ENCODE measurements around the gene N4BP2L2. TPM values are rescaled to one million over a fixed set of nuclear protein-coding genes. Genes with fewer than 3 reads are reported as not detected.

Gene N4BP2L2
- total and polyA plus RNA-seq, 8 donors: 25.5 to 232 (median 123) TPM

DNA sequence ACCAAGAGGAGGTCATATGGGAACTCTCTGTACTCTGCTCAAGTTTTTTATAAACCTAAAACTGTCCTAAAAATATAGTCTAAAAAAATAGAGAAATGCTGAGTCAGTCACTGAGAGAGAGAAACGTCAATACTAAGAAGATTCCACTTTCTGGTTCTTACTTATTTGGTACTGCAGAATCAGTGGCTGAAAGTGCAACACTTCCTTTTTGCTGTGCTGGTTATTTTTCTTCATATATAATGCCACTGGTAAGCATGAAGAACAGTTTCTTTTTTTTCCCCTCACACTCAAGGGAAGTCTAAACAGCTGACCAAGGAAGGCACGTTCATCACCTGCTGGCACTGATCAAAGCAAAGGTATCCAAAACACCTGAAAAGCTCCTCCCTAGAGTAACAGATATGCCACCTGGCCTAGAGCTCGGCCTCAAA is 66.4 kb downstream of the N4BP2L2 start:
- DNase-seq: no peak
- intact Hi-C loops (cut with DNase I; ENCODE audit: low total_unique reads): no loop called here
- H3K4me1 ChIP-seq: peaks cover 0 to 7% (median 0%) of the 10 kb centered on the region in 4 donors
- WGBS, 5 donors: 54 to 63% (median 63%) methylated on average over 3 of the region's 3 CpGs
- H3K27me3 ChIP-seq: no peaks in the 10 kb centered on the region
- H3K4me3 ChIP-seq: no peak overlapping the region
- TF ChIP-seq POLR2AphosphoS5 (IDR thresholded peaks at IDR 0.05) (no peak), EP300 (IDR thresholded peaks at IDR 0.05) (no peak), POLR2A (IDR thresholded peaks at IDR 0.05) (no peak)
- TF ChIP-seq, protein P1, sequence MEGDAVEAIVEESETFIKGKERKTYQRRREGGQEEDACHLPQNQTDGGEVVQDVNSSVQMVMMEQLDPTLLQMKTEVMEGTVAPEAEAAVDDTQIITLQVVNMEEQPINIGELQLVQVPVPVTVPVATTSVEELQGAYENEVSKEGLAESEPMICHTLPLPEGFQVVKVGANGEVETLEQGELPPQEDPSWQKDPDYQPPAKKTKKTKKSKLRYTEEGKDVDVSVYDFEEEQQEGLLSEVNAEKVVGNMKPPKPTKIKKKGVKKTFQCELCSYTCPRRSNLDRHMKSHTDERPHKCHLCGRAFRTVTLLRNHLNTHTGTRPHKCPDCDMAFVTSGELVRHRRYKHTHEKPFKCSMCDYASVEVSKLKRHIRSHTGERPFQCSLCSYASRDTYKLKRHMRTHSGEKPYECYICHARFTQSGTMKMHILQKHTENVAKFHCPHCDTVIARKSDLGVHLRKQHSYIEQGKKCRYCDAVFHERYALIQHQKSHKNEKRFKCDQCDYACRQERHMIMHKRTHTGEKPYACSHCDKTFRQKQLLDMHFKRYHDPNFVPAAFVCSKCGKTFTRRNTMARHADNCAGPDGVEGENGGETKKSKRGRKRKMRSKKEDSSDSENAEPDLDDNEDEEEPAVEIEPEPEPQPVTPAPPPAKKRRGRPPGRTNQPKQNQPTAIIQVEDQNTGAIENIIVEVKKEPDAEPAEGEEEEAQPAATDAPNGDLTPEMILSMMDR (IDR thresholded peaks at IDR 0.05): no peak
- H3K36me3 ChIP-seq: peaks cover 0 to 19% (median 4%) of the 10 kb centered on the region in 4 donors
- no peak overlapping the region for H3K27ac ChIP-seq
- H3K9me3 ChIP-seq: no peaks in the 10 kb centered on the region

GRCh38 chr13:32471187-32471922 is 67.2 kb downstream of the N4BP2L2 start:
- H3K27me3 ChIP-seq: no peaks in the 10 kb centered on the region
- H3K4me1 ChIP-seq: peaks cover 0 to 3% (median 0%) of the 10 kb centered on the region in 4 donors
- intact Hi-C loops (cut with DNase I; ENCODE audit: low total_unique reads): no loop called here
- H3K4me3 ChIP-seq: no peak overlapping the region
- peak in 1 of 2 donors; percentile 41 for DNase-seq
- 69 to 78% (median 73%) methylated on average over 12 of the region's 12 CpGs for WGBS, 5 donors
- no peak overlapping the region for H3K27ac ChIP-seq
- TF ChIP-seq, protein P1 (IDR thresholded peaks at IDR 0.05): no peak
- TF ChIP-seq EP300 (IDR thresholded peaks at IDR 0.05) (no peak), POLR2AphosphoS5 (IDR thresholded peaks at IDR 0.05) (no peak), POLR2A (IDR thresholded peaks at IDR 0.05) (no peak)
- H3K9me3 ChIP-seq: no peaks in the 10 kb centered on the region
- H3K36me3 ChIP-seq: peaks cover 0 to 15% (median 4%) of the 10 kb centered on the region in 4 donors

GRCh38 chr13:32468502-32469142 is 70.0 kb downstream of the N4BP2L2 start:
- H3K27ac ChIP-seq: no peak overlapping the region
- DNase-seq: no peak
- intact Hi-C loops (cut with DNase I; ENCODE audit: low total_unique reads): no loop called here
- H3K9me3 ChIP-seq: no peaks in the 10 kb centered on the region
- peaks cover 0 to 18% (median 8%) of the 10 kb centered on the region in 4 donors for H3K36me3 ChIP-seq
- H3K4me3 ChIP-seq: no peak overlapping the region
- TF ChIP-seq POLR2A (IDR thresholded peaks at IDR 0.05) (no peak), POLR2AphosphoS5 (IDR thresholded peaks at IDR 0.05) (no peak), EP300 (IDR thresholded peaks at IDR 0.05) (no peak)
- TF ChIP-seq, protein P1 (IDR thresholded peaks at IDR 0.05): no peak
- no peaks in the 10 kb centered on the region for H3K27me3 ChIP-seq
- WGBS, 5 donors: 70 to 82% (median 72%) methylated on average over 6 of the region's 6 CpGs
- H3K4me1 ChIP-seq: no peaks in the 10 kb centered on the region

DNA sequence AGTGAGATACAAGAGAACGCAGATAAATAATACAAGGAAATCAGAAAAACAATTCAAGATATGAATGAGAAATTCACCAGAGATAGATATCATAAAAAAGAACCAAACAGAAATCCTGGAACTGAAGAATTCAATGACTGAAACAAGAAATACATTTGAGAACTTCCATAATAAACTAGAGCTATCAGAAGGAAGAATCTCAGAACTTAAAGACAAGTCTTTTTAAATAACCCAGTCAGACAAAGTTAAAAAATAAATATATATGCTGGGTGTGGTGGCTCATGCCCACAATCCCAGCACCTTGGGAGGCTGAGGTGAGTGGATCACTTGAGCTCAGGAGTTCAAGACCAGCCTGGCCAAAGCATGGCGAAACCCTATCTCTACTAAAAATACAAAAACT is 82.0 kb downstream of the N4BP2L2 start:
- H3K9me3 ChIP-seq: peaks cover 0 to 24% (median 13%) of the 10 kb centered on the region in 4 donors
- TF ChIP-seq POLR2A (IDR thresholded peaks at IDR 0.05) (no peak), EP300 (IDR thresholded peaks at IDR 0.05) (no peak), POLR2AphosphoS5 (IDR thresholded peaks at IDR 0.05) (no peak)
- TF ChIP-seq, protein P1 (IDR thresholded peaks at IDR 0.05): no peak
- H3K36me3 ChIP-seq: peaks cover 0 to 38% (median 16%) of the 10 kb centered on the region in 4 donors
- H3K27ac ChIP-seq: no peak overlapping the region
- no peak for DNase-seq
- no peaks in the 10 kb centered on the region for H3K4me1 ChIP-seq
- WGBS, 5 donors: 96 to 100% (median 98%) methylated on average over 2 of the region's 2 CpGs
- intact Hi-C loops (cut with DNase I; ENCODE audit: low total_unique reads): no loop called here
- no peak overlapping the region for H3K4me3 ChIP-seq
- no peaks in the 10 kb centered on the region for H3K27me3 ChIP-seq

Data from stomach (tissue), 9 donors.